Suprapubic skin (tissue), 4 donors: ENCODE results near the gene ADCY5. TPM values are rescaled to one million over a fixed set of nuclear protein-coding genes. Genes with fewer than 3 reads are reported as not detected.

Source experiments
- DNase-seq, 2 donors: peaks; one replicate each; pipeline ENCODE4 v3.0.0-alpha.2; 2019; ENCODE audit warnings: low spot score in 2 of 2
- H3K27ac ChIP-seq: fragments of 200-600 bp; sonication (generic); one replicate; pipeline ENCODE4 v1.5.1; 2019
- H3K27me3 ChIP-seq: fragments of 200-600 bp; sonication (generic); one replicate; pipeline ENCODE4 v1.5.1; 2019
- H3K36me3 ChIP-seq: fragments of 200-600 bp; sonication (generic); one replicate; pipeline ENCODE4 v1.5.1; 2019
- H3K4me1 ChIP-seq: fragments of 200-600 bp; sonication (generic); one replicate; pipeline ENCODE4 v1.5.1; 2019
- H3K4me3 ChIP-seq: fragments of 200-600 bp; sonication (generic); one replicate; pipeline ENCODE4 v1.5.1; 2019; ENCODE audit warnings: mild to moderate bottlenecking
- H3K9me3 ChIP-seq: fragments of 200-600 bp; sonication (generic); one replicate; pipeline ENCODE4 v1.5.1; 2019
- EP300 ChIP-seq: sonication (generic); formaldehyde crosslinking; IDR thresholded peaks from one replicate; pipeline ENCODE4 v1.6.1; 2017; ENCODE audit warnings: antibody characterized with exemption
- POLR2A ChIP-seq, 2 donors: fragments of 450-650 bp; IDR thresholded peaks; one replicate each; pipeline ENCODE4 v1.6.1; 2017; ENCODE audit warnings: antibody characterized with exemption in 2 of 2, mild to moderate bottlenecking in 2 of 2, moderate library complexity in 2 of 2
- POLR2AphosphoS5 ChIP-seq, 3 donors: sonication (generic); formaldehyde crosslinking; IDR thresholded peaks; one replicate each; pipeline ENCODE4 v1.6.1; 2017; ENCODE audit warnings: antibody characterized with exemption in 3 of 3
- WGBS: methylation state at CpG from one replicate; pipeline ENCODE4 v1.1.5; 2018; 5-methylcytosine and 5-hydroxymethylcytosine counted together
- total RNA-seq, 4 donors: library from RNA; depleted of rRNA; stranded (reverse); fragments of >200 nt; gene quantifications; one replicate each; pipeline ENCODE4 v1.1.0, GENCODE V29; 2016
- TF ChIP-seq, protein P1 (sequence below), 2 donors: fragments of 200-600 bp in 1 of 2; fragments of 450-650 bp in 1 of 2; sonication (generic) in 1 of 2; IDR thresholded peaks; one replicate each; pipeline ENCODE4 v1.5.1; 2016 to 2019; ENCODE audit warnings: antibody characterized with exemption in 2 of 2, mild to moderate bottlenecking in 1 of 2, moderate library complexity in 1 of 2

ADCY5 gene
- total RNA-seq, 4 donors from 2014 or later = 1.4 to 4.9 (median 4.0) TPM

DNA sequence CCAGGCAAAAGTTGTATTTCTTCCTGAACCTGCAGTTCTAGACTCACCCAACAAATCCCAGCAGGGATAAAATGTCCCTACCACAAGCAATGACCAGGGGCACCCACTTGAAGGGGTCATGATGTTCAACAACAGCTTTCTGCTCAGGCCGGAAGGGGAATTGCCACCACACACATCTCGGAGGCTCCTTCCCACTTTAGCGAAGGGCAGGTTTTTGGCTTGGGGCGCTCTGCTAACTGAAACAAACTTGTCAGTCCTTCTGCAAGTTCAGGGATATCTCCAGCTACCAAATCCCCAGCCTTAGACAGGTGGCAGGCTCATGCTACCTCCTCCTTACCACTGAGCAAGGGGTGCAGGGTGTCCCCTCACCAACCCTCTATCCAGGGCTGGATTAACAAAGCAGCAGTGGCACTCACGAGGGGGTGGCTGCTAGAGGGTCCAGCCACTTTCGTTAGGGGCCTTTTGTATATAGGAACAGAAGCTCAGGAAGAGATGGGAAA is 2.2 kb downstream of the ADCY5 start:
- peaks cover 23% of the 10 kb centered on the region for H3K4me1 ChIP-seq
- H3K4me3 ChIP-seq = no peak overlapping the region
- no peak overlapping the region for H3K27ac ChIP-seq
- peaks cover 50% of the 10 kb centered on the region for H3K27me3 ChIP-seq
- TF ChIP-seq EP300 (no peak), POLR2AphosphoS5 (IDR thresholded peaks at IDR 0.05) (no peak), POLR2A (IDR thresholded peaks at IDR 0.05) (no peak)
- TF ChIP-seq, protein P1, sequence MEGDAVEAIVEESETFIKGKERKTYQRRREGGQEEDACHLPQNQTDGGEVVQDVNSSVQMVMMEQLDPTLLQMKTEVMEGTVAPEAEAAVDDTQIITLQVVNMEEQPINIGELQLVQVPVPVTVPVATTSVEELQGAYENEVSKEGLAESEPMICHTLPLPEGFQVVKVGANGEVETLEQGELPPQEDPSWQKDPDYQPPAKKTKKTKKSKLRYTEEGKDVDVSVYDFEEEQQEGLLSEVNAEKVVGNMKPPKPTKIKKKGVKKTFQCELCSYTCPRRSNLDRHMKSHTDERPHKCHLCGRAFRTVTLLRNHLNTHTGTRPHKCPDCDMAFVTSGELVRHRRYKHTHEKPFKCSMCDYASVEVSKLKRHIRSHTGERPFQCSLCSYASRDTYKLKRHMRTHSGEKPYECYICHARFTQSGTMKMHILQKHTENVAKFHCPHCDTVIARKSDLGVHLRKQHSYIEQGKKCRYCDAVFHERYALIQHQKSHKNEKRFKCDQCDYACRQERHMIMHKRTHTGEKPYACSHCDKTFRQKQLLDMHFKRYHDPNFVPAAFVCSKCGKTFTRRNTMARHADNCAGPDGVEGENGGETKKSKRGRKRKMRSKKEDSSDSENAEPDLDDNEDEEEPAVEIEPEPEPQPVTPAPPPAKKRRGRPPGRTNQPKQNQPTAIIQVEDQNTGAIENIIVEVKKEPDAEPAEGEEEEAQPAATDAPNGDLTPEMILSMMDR (IDR thresholded peaks at IDR 0.05) = no peak
- no peak for DNase-seq
- no peaks in the 10 kb centered on the region for H3K9me3 ChIP-seq
- H3K36me3 ChIP-seq = no peaks in the 10 kb centered on the region
- WGBS = 73% methylated on average over 5 of the region's 6 CpGs

DNA sequence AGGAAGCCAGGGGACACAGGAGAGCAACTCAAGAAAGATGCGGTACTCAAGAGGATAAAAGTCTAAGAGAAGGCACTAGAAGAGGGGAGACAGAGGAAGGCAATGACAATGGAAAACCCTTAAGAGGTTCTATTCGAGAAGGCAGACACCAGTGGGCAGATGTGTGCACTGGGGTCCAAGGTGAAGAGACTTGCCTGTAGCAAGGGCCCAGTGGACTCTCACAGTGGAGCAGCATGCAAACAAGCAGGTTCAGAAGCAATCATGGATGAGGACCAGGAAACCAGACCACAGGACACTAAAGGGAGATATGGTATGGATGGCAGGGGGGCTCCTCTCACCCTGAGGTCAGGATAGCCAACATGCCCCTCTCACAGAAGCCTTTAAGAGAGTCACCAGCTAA is 2.7 kb downstream of the ADCY5 start:
- no peak for DNase-seq
- Histone ChIP-seq H3K36me3 (no peaks in the 10 kb centered on the region), H3K27me3 (peaks cover 50% of the 10 kb centered on the region), H3K4me3 (no peak overlapping the region), H3K4me1 (peaks cover 23% of the 10 kb centered on the region), H3K27ac (no peak overlapping the region), H3K9me3 (no peaks in the 10 kb centered on the region)
- 90% methylated on average over 2 of the region's 2 CpGs for WGBS
- no peak for TF ChIP-seq POLR2A (IDR thresholded peaks at IDR 0.05)
- TF ChIP-seq POLR2AphosphoS5 (IDR thresholded peaks at IDR 0.05) = no peak
- no peak for TF ChIP-seq EP300
- TF ChIP-seq, protein P1 (IDR thresholded peaks at IDR 0.05) = no peak

DNA sequence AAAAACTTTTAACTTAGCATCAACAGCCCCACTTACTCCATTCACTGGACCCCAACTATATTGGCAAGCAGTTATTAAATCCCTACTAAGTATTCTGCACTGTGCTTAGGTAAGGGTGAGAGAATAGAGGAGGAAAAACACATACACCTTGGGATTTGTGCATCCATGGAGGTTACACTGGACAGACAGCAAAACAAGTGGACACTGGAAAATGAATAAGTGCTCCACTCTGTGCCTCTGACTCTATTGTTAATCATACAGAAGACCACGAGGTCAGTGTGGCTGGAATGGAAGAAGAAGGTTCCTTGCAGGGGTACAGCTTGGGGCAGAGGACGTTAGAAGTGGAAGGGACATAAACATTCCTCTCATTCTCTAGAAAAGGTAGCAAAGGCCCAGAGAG is 3.2 kb downstream of the ADCY5 start:
- peaks cover 23% of the 10 kb centered on the region for H3K4me1 ChIP-seq
- peaks cover 48% of the 10 kb centered on the region for H3K27me3 ChIP-seq
- H3K36me3 ChIP-seq = no peaks in the 10 kb centered on the region
- no peak overlapping the region for H3K27ac ChIP-seq
- WGBS = 74% methylated on average over 2 of the region's 2 CpGs
- DNase-seq = no peak
- no peaks in the 10 kb centered on the region for H3K9me3 ChIP-seq
- no peak for TF ChIP-seq EP300
- TF ChIP-seq, protein P1 (IDR thresholded peaks at IDR 0.05) = no peak
- TF ChIP-seq POLR2A (IDR thresholded peaks at IDR 0.05) = no peak
- no peak for TF ChIP-seq POLR2AphosphoS5 (IDR thresholded peaks at IDR 0.05)
- no peak overlapping the region for H3K4me3 ChIP-seq

DNA sequence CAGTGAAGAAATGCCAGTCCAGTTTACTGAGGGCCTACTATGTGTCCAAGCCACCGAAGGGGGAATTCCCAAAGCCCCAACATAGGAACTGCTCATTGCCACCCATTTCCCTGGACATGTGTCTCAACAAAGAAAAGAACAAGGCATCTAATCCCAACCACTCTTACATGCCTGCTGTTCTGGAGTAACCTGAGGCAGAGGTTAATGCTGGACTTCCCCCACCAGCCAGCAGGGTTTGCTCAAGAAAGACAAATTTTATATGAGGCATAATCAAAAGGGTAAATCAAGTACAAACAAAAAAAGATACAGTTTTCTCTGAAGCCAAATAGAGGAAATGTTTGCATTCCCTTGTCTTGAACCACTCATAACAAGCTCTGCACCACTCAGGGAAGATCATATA is 4.1 kb downstream of the ADCY5 start:
- Histone ChIP-seq H3K4me1 (peaks cover 17% of the 10 kb centered on the region), H3K36me3 (no peaks in the 10 kb centered on the region), H3K27me3 (peaks cover 38% of the 10 kb centered on the region), H3K9me3 (no peaks in the 10 kb centered on the region), H3K27ac (no peak overlapping the region), H3K4me3 (no peak overlapping the region)
- 83% methylated on average over 1 of the region's 1 CpG for WGBS
- DNase-seq = no peak
- TF ChIP-seq POLR2A (IDR thresholded peaks at IDR 0.05) (no peak), EP300 (no peak), POLR2AphosphoS5 (IDR thresholded peaks at IDR 0.05) (no peak)
- TF ChIP-seq, protein P1 (IDR thresholded peaks at IDR 0.05) = no peak

DNA sequence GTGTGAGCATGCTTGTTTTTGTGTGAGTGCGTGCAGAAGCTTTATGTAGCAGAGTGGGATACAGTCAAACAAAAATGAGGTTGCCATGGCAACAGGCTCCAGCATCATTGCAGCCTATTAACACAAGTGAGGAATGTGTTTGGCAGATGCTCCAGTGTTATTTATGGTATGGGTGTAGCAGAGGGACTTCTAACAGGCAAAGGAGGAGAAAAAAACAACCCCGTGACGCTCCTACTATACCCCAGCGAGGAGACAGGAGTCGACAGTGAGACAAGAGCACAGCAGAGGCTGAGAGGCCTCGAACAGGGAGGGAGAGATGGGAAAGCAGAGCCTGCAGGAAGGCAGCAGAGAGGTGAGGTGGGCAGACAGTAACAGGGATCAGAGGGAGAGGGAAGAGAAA is 4.9 kb downstream of the ADCY5 start:
- Histone ChIP-seq H3K36me3 (no peaks in the 10 kb centered on the region), H3K4me3 (no peak overlapping the region), H3K27me3 (peaks cover 31% of the 10 kb centered on the region), H3K27ac (no peak overlapping the region), H3K9me3 (no peaks in the 10 kb centered on the region), H3K4me1 (peaks cover 10% of the 10 kb centered on the region)
- WGBS = 63% methylated on average over 6 of the region's 6 CpGs
- no peak for DNase-seq
- TF ChIP-seq EP300 (no peak), POLR2A (IDR thresholded peaks at IDR 0.05) (no peak), POLR2AphosphoS5 (IDR thresholded peaks at IDR 0.05) (no peak)

- WGBS = 87% methylated on average over 5 of the region's 7 CpGs
- Histone ChIP-seq H3K27ac (no peak overlapping the region), H3K36me3 (no peaks in the 10 kb centered on the region), H3K4me3 (no peak overlapping the region), H3K27me3 (peaks cover 21% of the 10 kb centered on the region), H3K4me1 (no peaks in the 10 kb centered on the region), H3K9me3 (no peaks in the 10 kb centered on the region)
- no peak for DNase-seq
- TF ChIP-seq POLR2AphosphoS5 (IDR thresholded peaks at IDR 0.05) (no peak), POLR2A (IDR thresholded peaks at IDR 0.05) (no peak), EP300 (no peak)
Measured at GRCh38 chr3:123442908-123443307, 6.0 kb downstream of the ADCY5 start.
